GM23248 (cell line): ENCODE measurements around the gene GABRG1. TPM values are rescaled to one million over a fixed set of nuclear protein-coding genes. Genes with fewer than 3 reads are reported as not detected.

Experiments used
- DNase-seq: peaks from one replicate; pipeline ENCODE4 v3.0.0-alpha.2; 2015
- H2AFZ ChIP-seq: fragments of 200-600 bp; sonication (generic); 2 replicates; pipeline ENCODE4 v1.6.1; 2016; ENCODE audit warnings: antibody characterized with exemption
- H3F3A ChIP-seq: fragments of 200-600 bp; sonication (generic); 2 replicates; pipeline ENCODE4 v1.6.1; 2016; ENCODE audit warnings: mild to moderate bottlenecking, antibody characterized with exemption, mixed run types; ENCODE audit not compliant: insufficient read depth
- H3K27ac ChIP-seq: fragments of 200-600 bp; sonication (generic); 2 replicates; pipeline ENCODE4 v1.5.1; 2016; ENCODE audit warnings: mild to moderate bottlenecking
- H3K27me3 ChIP-seq: fragments of 200-600 bp; sonication (generic); replicated peaks from 2 replicates; pipeline ENCODE4 v1.6.1; 2016; ENCODE audit warnings: mild to moderate bottlenecking; ENCODE audit not compliant: insufficient read depth
- H3K36me3 ChIP-seq: fragments of 200-600 bp; sonication (generic); 2 replicates; pipeline ENCODE4 v1.6.1; 2016; ENCODE audit warnings: low read depth, mild to moderate bottlenecking
- H3K4me1 ChIP-seq: fragments of 200-600 bp; sonication (generic); 2 replicates; pipeline ENCODE4 v1.6.1; 2016; ENCODE audit warnings: mild to moderate bottlenecking; ENCODE audit not compliant: insufficient read depth
- H3K4me2 ChIP-seq: fragments of 200-600 bp; sonication (generic); one replicate; pipeline ENCODE4 v1.6.1; 2016; ENCODE audit warnings: mild to moderate bottlenecking; ENCODE audit not compliant: unreplicated experiment
- H3K4me3 ChIP-seq: fragments of 200-600 bp; sonication (generic); 2 replicates; pipeline ENCODE4 v1.5.1; 2016; ENCODE audit warnings: mild to moderate bottlenecking
- H3K79me2 ChIP-seq: fragments of 200-600 bp; sonication (generic); 2 replicates; pipeline ENCODE4 v1.6.1; 2016; ENCODE audit warnings: mild to moderate bottlenecking; ENCODE audit not compliant: insufficient read depth
- H3K9ac ChIP-seq: fragments of 200-600 bp; sonication (generic); 2 replicates; pipeline ENCODE4 v1.6.1; 2016; ENCODE audit warnings: mild to moderate bottlenecking
- H3K9me2 ChIP-seq: fragments of 200-600 bp; sonication (generic); 2 replicates; pipeline ENCODE4 v1.6.1; 2016; ENCODE audit warnings: mixed run types, mild to moderate bottlenecking, moderate library complexity; ENCODE audit not compliant: insufficient read depth
- H3K9me3 ChIP-seq: fragments of 200-600 bp; sonication (generic); one replicate; pipeline ENCODE4 v1.6.1; 2017; ENCODE audit warnings: low read depth
- H4K20me1 ChIP-seq: fragments of 200-600 bp; sonication (generic); 2 replicates; pipeline ENCODE4 v1.6.0; 2016; ENCODE audit not compliant: insufficient read depth
- EZH2 ChIP-seq: fragments of 200-600 bp; sonication (generic); IDR thresholded peaks from 2 replicates; pipeline ENCODE4 v1.6.1; 2018; ENCODE audit warnings: antibody characterized with exemption, mild to moderate bottlenecking; ENCODE audit not compliant: insufficient read depth, poor library complexity, severe bottlenecking
- EZH2phosphoT487 ChIP-seq: fragments of 200-600 bp; sonication (generic); IDR thresholded peaks from 2 replicates; pipeline ENCODE4 v1.6.1; 2018; ENCODE audit warnings: antibody characterized with exemption, moderate library complexity, mild to moderate bottlenecking, low read depth; ENCODE audit not compliant: insufficient read depth
- WGBS, 2 experiments: methylation state at CpG; one replicate each; pipeline ENCODE4 v1.1.6; 2015 to 2017; ENCODE audit warnings: low lambda C conversion rate in 2 of 2, low coverage in 1 of 2; ENCODE audit errors: missing lambda C conversion rate in 2 of 2; 5-methylcytosine and 5-hydroxymethylcytosine counted together
- in situ Hi-C: fragments of 300-500 bp; cut with MboI; formaldehyde crosslinking; loops from 2 replicates; pipeline ENCODE4 v1.15.0; 2020
- polyA plus RNA-seq: library from polyadenylated mRNA; unstranded; fragments of >200 nt; fragmentation: Nextera tagmentation; extraction: Ambion mirVana; gene quantifications from 2 replicates; pipeline ENCODE4 v1.2.1, GENCODE V29; 2016
- total RNA-seq: library from RNA; depleted of rRNA; stranded (reverse); fragments of >200 nt; shearing (Covaris generic); gene quantifications from 2 replicates; pipeline ENCODE4 v1.2.3, GENCODE V29; 2014; rRNA removed

The GABRG1 gene
- total RNA-seq (not detected in 2 replicates), polyA plus RNA-seq (0.04 TPM in 1 of 2 replicates, not detected in the other)

- no peaks in the 10 kb centered on the region for H3K9me2 ChIP-seq
Measured at GRCh38 chr4:46123913-46124755, at the start of gene GABRG1. Gene GABRG1, minus strand, starts transcription at chr4:46124054. Its CDS starts 141 bp downstream, at chr4:46123913.

GRCh38 chr4:46146993-46147392 lies 23.1 kb upstream of the GABRG1 start:
- H3K4me1 ChIP-seq = no peaks in the 10 kb centered on the region
- no peak overlapping the region for H3K4me2 ChIP-seq
- no peaks in the 10 kb centered on the region for H3F3A ChIP-seq
- TF ChIP-seq EZH2phosphoT487 (no peak), EZH2 (no peak)
- H3K27ac ChIP-seq = no peak overlapping the region
- H4K20me1 ChIP-seq = no peaks in the 10 kb centered on the region
- H3K9me2 ChIP-seq = no peaks in the 10 kb centered on the region
- no peak overlapping the region for H2AFZ ChIP-seq
- no peak overlapping the region for H3K4me3 ChIP-seq
- H3K79me2 ChIP-seq = no peaks in the 10 kb centered on the region
- DNase-seq = no peak
- 17 to 22% methylated on average over 4 of the region's 4 CpGs for WGBS, 2 experiments
- H3K9ac ChIP-seq = no peak overlapping the region
- in situ Hi-C loops = no loop called here
- H3K36me3 ChIP-seq = no peaks in the 10 kb centered on the region
- H3K9me3 ChIP-seq = no peaks in the 10 kb centered on the region
- H3K27me3 ChIP-seq = no peaks in the 10 kb centered on the region

More at GRCh38 chr4:46123913-46124755, at the start of gene GABRG1:
- Histone ChIP-seq H3K27me3 (no peaks in the 10 kb centered on the region), H2AFZ (no peak within 1 kb of the TSS), H3K36me3 (no peaks in the 10 kb centered on the region), H3K4me2 (no peak within 1 kb of the TSS), H3F3A (no peaks in the 10 kb centered on the region), H3K4me3 (no peak within 1 kb of the TSS), H3K9me3 (no peaks in the 10 kb centered on the region), H3K27ac (no peak within 1 kb of the TSS), H3K9ac (no peak within 1 kb of the TSS), H3K79me2 (no peaks in the 10 kb centered on the region), H3K4me1 (no peaks in the 10 kb centered on the region), H4K20me1 (no peaks in the 10 kb centered on the region)
- WGBS, 2 experiments = 6% methylated on average over 22 to 23 of the region's 23 CpGs
- in situ Hi-C loops = no loop called here
- no peak for TF ChIP-seq EZH2
- TF ChIP-seq EZH2phosphoT487 = no peak
- no peak for DNase-seq

GRCh38 chr4:46131498-46132057 lies 7.7 kb upstream of the GABRG1 start:
- Histone ChIP-seq H3K9ac (no peak overlapping the region), H3K27ac (no peak overlapping the region), H3K36me3 (no peaks in the 10 kb centered on the region), H2AFZ (no peak overlapping the region), H3K4me2 (no peak overlapping the region), H4K20me1 (no peaks in the 10 kb centered on the region), H3F3A (no peaks in the 10 kb centered on the region), H3K9me2 (no peaks in the 10 kb centered on the region), H3K4me3 (no peak overlapping the region), H3K27me3 (no peaks in the 10 kb centered on the region), H3K4me1 (no peaks in the 10 kb centered on the region), H3K9me3 (no peaks in the 10 kb centered on the region), H3K79me2 (no peaks in the 10 kb centered on the region)
- no peak for TF ChIP-seq EZH2phosphoT487
- no peak for TF ChIP-seq EZH2
- in situ Hi-C loops = no loop called here
- no peak for DNase-seq
- WGBS, 2 experiments = 11 to 19% methylated on average over 2 of the region's 2 CpGs

GRCh38 chr4:46124773-46125413 lies 1.0 kb upstream of the GABRG1 start:
- DNase-seq = peak; percentile 1
- no peak for TF ChIP-seq EZH2
- no peak for TF ChIP-seq EZH2phosphoT487
- Histone ChIP-seq H3K27ac (no peak overlapping the region), H3K4me2 (no peak overlapping the region), H3K27me3 (no peaks in the 10 kb centered on the region), H3K9me3 (no peaks in the 10 kb centered on the region), H2AFZ (no peak overlapping the region), H3F3A (no peaks in the 10 kb centered on the region), H4K20me1 (no peaks in the 10 kb centered on the region), H3K9ac (no peak overlapping the region), H3K79me2 (no peaks in the 10 kb centered on the region), H3K4me1 (no peaks in the 10 kb centered on the region), H3K9me2 (no peaks in the 10 kb centered on the region), H3K36me3 (no peaks in the 10 kb centered on the region), H3K4me3 (no peak overlapping the region)
- in situ Hi-C loops = no loop called here
- 7 to 9% methylated on average over 14 of the region's 14 CpGs for WGBS, 2 experiments
